ENCODE results near the gene POLE. TPM values are rescaled to one million over a fixed set of nuclear protein-coding genes. Genes with fewer than 3 reads are reported as not detected.

POLE gene
- total RNA-seq, 4 donors from 2014 or later, result 25.8 to 66.0 (median 36.9) TPM

DNA sequence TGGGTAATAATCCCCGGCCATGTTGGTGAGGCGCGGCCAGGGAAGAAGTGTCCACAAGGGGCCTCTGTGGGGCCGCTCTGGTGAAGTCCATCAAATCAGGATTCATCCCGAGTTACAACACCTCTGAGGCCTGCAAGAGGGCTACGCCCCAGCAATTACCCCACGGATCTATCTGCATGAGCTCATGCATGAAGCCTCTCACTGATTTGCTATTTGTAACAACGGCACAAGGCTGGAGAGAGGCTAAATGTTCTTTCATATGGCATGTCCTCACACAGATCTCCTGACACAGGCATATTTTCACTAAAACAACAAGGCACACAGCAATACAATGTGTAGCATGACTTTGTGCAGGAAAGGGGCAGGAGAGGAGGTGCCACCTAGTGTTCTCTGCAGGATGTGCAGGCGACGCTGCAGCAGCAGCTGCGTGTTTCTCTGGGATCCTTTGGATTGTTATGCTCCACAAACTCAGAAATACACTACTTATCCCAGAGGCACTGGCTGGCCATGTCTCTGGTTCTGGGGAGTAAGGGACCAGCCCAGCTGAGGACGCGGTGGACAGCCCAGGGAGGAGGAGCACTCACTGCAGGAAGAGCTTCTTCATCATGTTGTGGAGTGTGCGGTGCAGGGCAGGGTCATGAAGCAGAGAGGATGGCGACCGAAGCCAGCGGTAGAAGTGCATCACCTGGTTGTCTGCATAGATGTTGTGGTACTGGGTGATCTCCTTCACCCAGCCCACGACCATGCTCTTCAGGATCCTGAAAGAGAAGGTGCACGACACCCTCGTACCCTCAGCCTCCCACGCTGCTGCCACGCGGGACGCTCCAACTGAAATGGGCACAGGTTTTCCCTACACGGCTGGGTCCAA lies 48.4 kb downstream of the POLE start:
- intact Hi-C loops (cut with DNase I; ENCODE audit: low total_unique reads), result no loop called here
- TF ChIP-seq CTCF (IDR thresholded peaks at IDR 0.05) (no peak), POLR2A (IDR thresholded peaks at IDR 0.05) (no peak)
- no peak overlapping the region for H3K4me3 ChIP-seq (ENCODE audit: low read depth, poor library complexity, severe bottlenecking)
- DNase-seq (ENCODE audit: low spot score in 2 of 2), result no peak
- WGBS, 2 donors, result 74 to 75% methylated on average over 25 of the region's 25 CpGs

DNA sequence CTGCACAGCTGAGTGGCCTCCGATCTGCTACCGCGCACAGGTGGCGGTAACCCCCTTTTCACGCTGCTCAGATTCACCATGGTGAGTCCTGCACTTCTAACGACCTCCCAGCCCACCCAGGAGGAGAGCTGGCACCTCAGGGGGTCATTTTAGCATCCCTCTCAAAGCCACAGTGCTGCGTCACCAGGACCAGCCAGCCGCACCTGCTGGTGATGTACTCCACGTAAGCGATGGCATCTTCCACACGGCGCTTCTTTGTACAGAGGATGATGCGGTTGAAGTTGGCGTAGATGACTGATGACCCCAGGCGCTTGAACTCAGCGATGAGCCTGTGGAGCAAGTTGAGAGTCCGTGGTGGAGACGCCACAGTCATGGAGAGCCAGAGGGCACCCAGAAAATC lies 49.3 kb downstream of the POLE start:
- no peak for DNase-seq (ENCODE audit: low spot score in 2 of 2)
- TF ChIP-seq CTCF (IDR thresholded peaks at IDR 0.05) (no peak), POLR2A (IDR thresholded peaks at IDR 0.05) (no peak)
- WGBS, 2 donors, result 90 to 94% methylated on average over 18 of the region's 18 CpGs
- intact Hi-C loops (cut with DNase I; ENCODE audit: low total_unique reads), result no loop called here
- no peak overlapping the region for H3K4me3 ChIP-seq (ENCODE audit: low read depth, poor library complexity, severe bottlenecking)

- DNase-seq (ENCODE audit: low spot score in 2 of 2), result no peak
These were observed 51.8 kb downstream of the POLE start for GRCh38 chr12:132635076-132635955.

DNA sequence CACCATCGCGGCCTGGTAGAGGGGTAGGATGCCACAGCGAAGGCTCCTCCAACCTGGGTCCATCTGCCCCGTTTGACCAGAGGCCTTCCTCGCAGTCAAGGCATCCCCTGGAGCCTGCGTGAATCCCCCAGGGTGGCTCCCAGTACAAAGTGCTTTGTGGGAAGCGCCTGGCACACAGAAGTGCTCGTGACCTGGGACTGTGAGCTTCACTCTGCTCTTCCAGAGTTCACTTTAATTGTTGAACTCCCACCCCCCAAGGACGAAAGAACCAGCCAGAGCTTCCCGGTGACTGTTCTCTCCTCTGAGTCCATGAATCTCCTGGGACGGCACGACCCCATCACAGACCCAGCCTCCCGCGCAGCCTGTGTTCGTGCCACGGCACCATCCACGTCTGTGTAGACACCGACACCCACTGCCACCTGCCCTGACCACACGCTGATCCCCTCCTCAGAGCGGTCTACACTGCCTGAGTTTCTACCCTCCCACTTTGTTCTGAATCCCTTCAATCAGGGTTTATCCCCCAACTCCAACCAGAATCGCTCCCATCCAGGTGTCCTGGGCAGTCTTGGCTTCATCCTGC lies 52.6 kb downstream of the POLE start:
- no peak overlapping the region for H3K4me3 ChIP-seq (ENCODE audit: low read depth, poor library complexity, severe bottlenecking)
- TF ChIP-seq CTCF (IDR thresholded peaks at IDR 0.05), result no peak
- TF ChIP-seq POLR2A (IDR thresholded peaks at IDR 0.05), result no peak
- intact Hi-C loops (cut with DNase I; ENCODE audit: low total_unique reads), result no loop called here
- 96 to 97% methylated on average over 21 of the region's 21 CpGs for WGBS, 2 donors
- no peak for DNase-seq (ENCODE audit: low spot score in 2 of 2)

More at GRCh38 chr12:132635076-132635955, 51.8 kb downstream of the POLE start:
- WGBS, 2 donors, result 88 to 96% methylated on average over 26 to 29 of the region's 29 CpGs
- H3K4me3 ChIP-seq (ENCODE audit: low read depth, poor library complexity, severe bottlenecking), result no peak overlapping the region
- no peak for TF ChIP-seq CTCF (IDR thresholded peaks at IDR 0.05)
- TF ChIP-seq POLR2A (IDR thresholded peaks at IDR 0.05), result no peak
- intact Hi-C loops (cut with DNase I; ENCODE audit: low total_unique reads), result no loop called here

DNA sequence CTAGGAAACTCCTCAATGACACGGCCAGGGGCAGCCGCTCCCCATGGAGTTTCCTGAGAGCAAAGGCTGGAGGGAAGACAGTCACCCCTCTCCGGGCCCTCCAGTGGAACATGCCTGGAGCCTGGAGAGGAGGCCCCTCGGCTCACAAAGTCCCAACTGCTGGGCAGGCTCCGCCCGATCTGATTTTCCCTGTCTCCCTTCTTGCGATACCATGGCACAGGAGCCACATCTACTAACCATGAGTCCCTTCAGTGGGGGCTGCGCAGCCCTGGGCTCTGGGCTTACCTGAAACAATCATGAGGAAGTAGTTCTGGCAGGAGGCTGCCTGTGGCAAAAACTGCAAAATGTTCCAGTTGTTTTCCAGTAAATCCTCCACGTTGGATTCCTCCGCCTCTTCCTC lies 53.2 kb downstream of the POLE start:
- intact Hi-C loops (cut with DNase I; ENCODE audit: low total_unique reads), result no loop called here
- DNase-seq (ENCODE audit: low spot score in 2 of 2), result no peak
- WGBS, 2 donors, result 85 to 89% methylated on average over 10 of the region's 10 CpGs
- H3K4me3 ChIP-seq (ENCODE audit: low read depth, poor library complexity, severe bottlenecking), result no peak overlapping the region
- TF ChIP-seq CTCF (IDR thresholded peaks at IDR 0.05), result no peak
- TF ChIP-seq POLR2A (IDR thresholded peaks at IDR 0.05), result no peak

Data from lower leg skin (tissue), 4 donors.